Caco-2 (cell line): ENCODE data around the gene PRODH2. TPM values are rescaled to one million over a fixed set of nuclear protein-coding genes. Genes with fewer than 3 reads are reported as not detected.

Experiments
- BruUV-seq: library from RNA; stranded (reverse); fragments of 400-500 nt; replicated peaks from 2 replicates; lab custom pipeline; 2021; lab: Mats Ljungman, UMichigan
- CTCF ChIA-PET: fragments of 300-600 bp; sonication (Branson Sonifier 250); formaldehyde crosslinking; loops from one replicate; lab custom pipeline; 2022; ENCODE audit warnings: antibody characterized with exemption; lab: Charles Lee
- POLR2A ChIA-PET: fragments of 300-600 bp; sonication (Branson Sonifier 250); formaldehyde crosslinking; loops from one replicate; lab custom pipeline; 2022; ENCODE audit warnings: antibody characterized with exemption; lab: Charles Lee
- DNase-seq, 2 experiments: peaks; one replicate each; pipeline versions ENCODE4 v3.0.0 to v3.0.0-alpha.2; 2020 to 2022
- H3K27me3 ChIP-seq: replicated peaks from 2 replicates; pipeline ENCODE4 v1.6.0; 2011; ENCODE audit warnings: low read length; ENCODE audit not compliant: control insufficient read depth, insufficient read depth
- H3K36me3 ChIP-seq: 2 replicates; pipeline ENCODE4 v1.5.1; 2011; ENCODE audit warnings: low read length; ENCODE audit not compliant: control insufficient read depth, insufficient read depth
- H3K4me1 ChIP-seq: fragments of 250-450 bp; sonication (Bioruptor Pico); 2 replicates; pipeline ENCODE4 v1.5.1; 2020; ENCODE audit warnings: mild to moderate bottlenecking
- H3K4me3 ChIP-seq: 2 replicates; pipeline ENCODE4 v1.5.1; 2011; ENCODE audit warnings: low read depth, mild to moderate bottlenecking, control low read depth, low read length
- H3K9me3 ChIP-seq: fragments of 250-450 bp; sonication (Bioruptor Pico); 2 replicates; pipeline ENCODE4 v1.5.1; 2020; ENCODE audit warnings: mild to moderate bottlenecking, moderate library complexity
- H3K27ac Mint-ChIP-seq: one replicate; pipeline ENCODE4 v1.8.0; 2022; ENCODE audit warnings: mixed read lengths; ENCODE audit not compliant: unreplicated experiment
- H3K27me3 Mint-ChIP-seq: one replicate; pipeline ENCODE4 v1.8.0; 2022; ENCODE audit warnings: mixed read lengths; ENCODE audit not compliant: insufficient read depth, unreplicated experiment
- H3K36me3 Mint-ChIP-seq: one replicate; pipeline ENCODE4 v1.8.0; 2022; ENCODE audit warnings: mild to moderate bottlenecking, mixed read lengths; ENCODE audit not compliant: insufficient read depth, unreplicated experiment
- H3K4me1 Mint-ChIP-seq: one replicate; pipeline ENCODE4 v1.8.0; 2022; ENCODE audit warnings: low read depth, mixed read lengths; ENCODE audit not compliant: unreplicated experiment
- H3K4me3 Mint-ChIP-seq: one replicate; pipeline ENCODE4 v1.8.0; 2022; ENCODE audit warnings: mild to moderate bottlenecking, moderate library complexity, mixed read lengths; ENCODE audit not compliant: unreplicated experiment
- H3K9me3 Mint-ChIP-seq: one replicate; pipeline ENCODE4 v1.8.0; 2022; ENCODE audit warnings: mixed read lengths; ENCODE audit not compliant: unreplicated experiment
- CTCF ChIP-seq, 2 experiments: fragments of 200-600 bp in 1 of 2; IDR thresholded peaks; 1 replicate in 1 of 2; 2 replicates in 1 of 2; pipeline versions ENCODE4 v1.5.1 to v1.8.0; 2011 to 2022; ENCODE audit warnings: antibody characterized with exemption in 1 of 2, control low read depth in 1 of 2, inconsistent platforms in 1 of 2, low read depth in 1 of 2, low read length in 1 of 2, mild to moderate bottlenecking in 1 of 2, moderate library complexity in 1 of 2; ENCODE audit not compliant: insufficient read depth in 1 of 2, severe bottlenecking in 1 of 2, unreplicated experiment in 1 of 2
- intact Hi-C: fragments of 100-400 bp; cut with micrococcal nuclease; formaldehyde crosslinking; loops from one replicate; pipeline ENCODE4 v1.10.0; 2022; ENCODE audit not compliant: unreplicated experiment
- total RNA-seq: library from RNA; stranded (reverse); gene quantifications from 2 replicates; pipeline ENCODE4 v1.2.3, GENCODE V29; 2022

Gene PRODH2
- total RNA-seq, 1 experiment from 2014 or later, result not detected

GRCh38 chr19:35858311-35858710, 45.7 kb upstream of the PRODH2 start:
- no peak overlapping the region for H3K27ac Mint-ChIP-seq
- Histone ChIP-seq H3K36me3 (no peaks in the 10 kb centered on the region), H3K27me3 (no peaks in the 10 kb centered on the region; the same call in 1 of the 2 replicates), H3K9me3 (no peaks in the 10 kb centered on the region), H3K4me1 (peaks cover 17% of the 10 kb centered on the region), H3K4me3 (no peak overlapping the region)
- TF ChIP-seq CTCF (IDR thresholded peaks at IDR 0.05; ENCODE audit: insufficient read depth in 1 of 2, low read depth in 1 of 2, low read length in 1 of 2, severe bottlenecking in 1 of 2, unreplicated experiment in 1 of 2), result no peak
- peaks cover 7% of the 10 kb centered on the region for H3K36me3 Mint-ChIP-seq
- peaks cover 15% of the 10 kb centered on the region for H3K4me1 Mint-ChIP-seq
- H3K27me3 Mint-ChIP-seq, result peaks cover 9% of the 10 kb centered on the region
- no peak for DNase-seq
- ChIA-PET POLR2A (no interaction called here), CTCF (no interaction called here)
- no peak overlapping the region for H3K4me3 Mint-ChIP-seq
- no TSS peak for BruUV-seq
- H3K9me3 Mint-ChIP-seq, result no peaks in the 10 kb centered on the region
- intact Hi-C loops, result no loop called here

- DNase-seq, result peak in 1 of 2 experiments; percentile 25
- Mint-ChIP-seq H3K9me3 (no peaks in the 10 kb centered on the region), H3K4me3 (peak within 1 kb of the TSS; percentile 56), H3K27me3 (peaks cover 22% of the 10 kb centered on the region), H3K4me1 (peaks cover 15% of the 10 kb centered on the region), H3K36me3 (peaks cover 9% of the 10 kb centered on the region), H3K27ac (no peak within 1 kb of the TSS)
- peak within 1 kb of the TSS; percentile 38 for H3K4me3 ChIP-seq
- BruUV-seq, result no TSS peak
- peaks cover 16% of the 10 kb centered on the region for H3K4me1 ChIP-seq
- no peaks in the 10 kb centered on the region for H3K36me3 ChIP-seq
- no peaks in the 10 kb centered on the region for H3K9me3 ChIP-seq
- CTCF ChIA-PET, result interaction anchor here (0.8 kb wide), 2 partner anchors 74 to 271 kb away, joined by 3 to 4 read pairs; no protein-coding TSS in a partner anchor
- POLR2A ChIA-PET, result no interaction called here
- intact Hi-C loops, result no loop called here
- no peaks in the 10 kb centered on the region; the same call in 1 of the 2 replicates for H3K27me3 ChIP-seq
- no peak for TF ChIP-seq CTCF (IDR thresholded peaks at IDR 0.05; ENCODE audit: insufficient read depth in 1 of 2, low read depth in 1 of 2, low read length in 1 of 2, severe bottlenecking in 1 of 2, unreplicated experiment in 1 of 2)
Observed at GRCh38 chr19:35856546-35857149, 44.0 kb upstream of the PRODH2 start, which contains the start of gene KIRREL2. Gene KIRREL2 (plus strand): TSS chr19:35856911. CDS start chr19:35857120, 209 bp downstream.

- no peak overlapping the region for H3K4me3 ChIP-seq
- H3K4me1 ChIP-seq, result 0 out of 2 replicates have a peak, but pooled peaks cover 7% of the 10 kb centered on the region
- POLR2A ChIA-PET, result no interaction called here
- intact Hi-C loops, result no loop called here
- peaks cover 4% of the 10 kb centered on the region for H3K36me3 Mint-ChIP-seq
- H3K4me3 Mint-ChIP-seq, result no peak overlapping the region
- CTCF ChIA-PET, result interaction anchor here (0.6 kb wide), 1 partner anchor 156 kb away, joined by 3 read pairs; no protein-coding TSS in a partner anchor
- H3K9me3 Mint-ChIP-seq, result no peaks in the 10 kb centered on the region
- H3K27ac Mint-ChIP-seq, result no peak overlapping the region
- no TSS peak for BruUV-seq
- no peak for DNase-seq
- no peaks in the 10 kb centered on the region for H3K9me3 ChIP-seq
- no peaks in the 10 kb centered on the region; the same call in 1 of the 2 replicates for H3K27me3 ChIP-seq
- H3K27me3 Mint-ChIP-seq, result peaks cover 24% of the 10 kb centered on the region
- peaks cover 7% of the 10 kb centered on the region for H3K4me1 Mint-ChIP-seq
- no peaks in the 10 kb centered on the region for H3K36me3 ChIP-seq
- no peak for TF ChIP-seq CTCF (IDR thresholded peaks at IDR 0.05; ENCODE audit: insufficient read depth in 1 of 2, low read depth in 1 of 2, low read length in 1 of 2, severe bottlenecking in 1 of 2, unreplicated experiment in 1 of 2)
Observed at GRCh38 chr19:35853038-35853756, 40.6 kb upstream of the PRODH2 start.
